ENCODE data around the gene CAB39.

Gene CAB39

GRCh38 chr2:230772156-230772555 is 59.5 kb downstream of the CAB39 start:
- DNase-seq (ENCODE audit: low spot score): no peak
- TF ChIP-seq CTCF (IDR thresholded peaks at IDR 0.05; ENCODE audit: borderline replicate concordance, control extremely low read depth, extremely low read depth, insufficient read depth, missing control alignments): no peak
- in situ Hi-C loops (cut with MboI; ENCODE audit: low sequenced_read_pairs, unreplicated experiment): no loop called here

- TF ChIP-seq CTCF (IDR thresholded peaks at IDR 0.05; ENCODE audit: borderline replicate concordance, control extremely low read depth, extremely low read depth, insufficient read depth, missing control alignments): no peak
- in situ Hi-C loops (cut with MboI; ENCODE audit: low sequenced_read_pairs, unreplicated experiment): no loop called here
Observed at GRCh38 chr2:230773039-230773773, 60.6 kb downstream of the CAB39 start.

GRCh38 chr2:230774348-230774951 is 61.8 kb downstream of the CAB39 start:
- no peak for DNase-seq (ENCODE audit: low spot score)
- in situ Hi-C loops (cut with MboI; ENCODE audit: low sequenced_read_pairs, unreplicated experiment): no loop called here
- TF ChIP-seq CTCF (IDR thresholded peaks at IDR 0.05; ENCODE audit: borderline replicate concordance, control extremely low read depth, extremely low read depth, insufficient read depth, missing control alignments): no peak

More at GRCh38 chr2:230773039-230773773, 60.6 kb downstream of the CAB39 start:
- DNase-seq (ENCODE audit: low spot score): no peak

- no peak for DNase-seq (ENCODE audit: low spot score)
- in situ Hi-C loops (cut with MboI; ENCODE audit: low sequenced_read_pairs, unreplicated experiment): no loop called here
Observed at GRCh38 chr2:230775737-230776136, 63.1 kb downstream of the CAB39 start.

GRCh38 chr2:230777721-230778120 is 65.1 kb downstream of the CAB39 start:
- in situ Hi-C loops (cut with MboI; ENCODE audit: low sequenced_read_pairs, unreplicated experiment): no loop called here
- TF ChIP-seq CTCF (IDR thresholded peaks at IDR 0.05; ENCODE audit: borderline replicate concordance, control extremely low read depth, extremely low read depth, insufficient read depth, missing control alignments): no peak
- no peak for DNase-seq (ENCODE audit: low spot score)

More at GRCh38 chr2:230775737-230776136, 63.1 kb downstream of the CAB39 start:
- TF ChIP-seq CTCF (IDR thresholded peaks at IDR 0.05; ENCODE audit: borderline replicate concordance, control extremely low read depth, extremely low read depth, insufficient read depth, missing control alignments): no peak

- TF ChIP-seq CTCF (IDR thresholded peaks at IDR 0.05; ENCODE audit: borderline replicate concordance, control extremely low read depth, extremely low read depth, insufficient read depth, missing control alignments): no peak
- in situ Hi-C loops (cut with MboI; ENCODE audit: low sequenced_read_pairs, unreplicated experiment): no loop called here
- peak; percentile 43 for DNase-seq (ENCODE audit: low spot score)
Observed at GRCh38 chr2:230778350-230779063, 65.9 kb downstream of the CAB39 start.
